ENCODE measurements around the gene MED9. TPM values are rescaled to one million over a fixed set of nuclear protein-coding genes. Genes with fewer than 3 reads are reported as not detected.

MED9 gene
- total RNA-seq, 1 donor from 2014 or later, result 15.3 TPM

- Mint-ChIP-seq H3K4me1 (no peaks in the 10 kb centered on the region), H3K27ac (no peak overlapping the region), H3K27me3 (no peaks in the 10 kb centered on the region), H3K36me3 (ENCODE audit: low read depth) (no peaks in the 10 kb centered on the region), H3K4me3 (no peak overlapping the region), H3K9me3 (no peaks in the 10 kb centered on the region)
- intact Hi-C loops (cut with micrococcal nuclease), result no loop called here
- no peak for DNase-seq
Observed at GRCh38 chr17:17506893-17507464, 30.2 kb downstream of the MED9 start.

- H3K4me1 Mint-ChIP-seq, result no peaks in the 10 kb centered on the region
- no peaks in the 10 kb centered on the region for H3K9me3 Mint-ChIP-seq
- no peak overlapping the region for H3K4me3 Mint-ChIP-seq
- intact Hi-C loops (cut with micrococcal nuclease), result no loop called here
- DNase-seq, result no peak
- H3K36me3 Mint-ChIP-seq (ENCODE audit: low read depth), result no peaks in the 10 kb centered on the region
- H3K27me3 Mint-ChIP-seq, result no peaks in the 10 kb centered on the region
- H3K27ac Mint-ChIP-seq, result no peak overlapping the region
Observed at GRCh38 chr17:17507465-17508011, 30.7 kb downstream of the MED9 start.

GRCh38 chr17:17508019-17508535 lies 31.3 kb downstream of the MED9 start:
- intact Hi-C loops (cut with micrococcal nuclease), result no loop called here
- no peak for DNase-seq
- Mint-ChIP-seq H3K27ac (no peak overlapping the region), H3K27me3 (no peaks in the 10 kb centered on the region), H3K4me3 (no peak overlapping the region), H3K4me1 (no peaks in the 10 kb centered on the region), H3K9me3 (no peaks in the 10 kb centered on the region), H3K36me3 (ENCODE audit: low read depth) (no peaks in the 10 kb centered on the region)

GRCh38 chr17:17508646-17509591 lies 32.1 kb downstream of the MED9 start:
- no peaks in the 10 kb centered on the region for H3K9me3 Mint-ChIP-seq
- no peak for DNase-seq
- no peak overlapping the region for H3K27ac Mint-ChIP-seq
- no peaks in the 10 kb centered on the region for H3K36me3 Mint-ChIP-seq (ENCODE audit: low read depth)
- no peaks in the 10 kb centered on the region for H3K4me1 Mint-ChIP-seq
- no peak overlapping the region for H3K4me3 Mint-ChIP-seq
- intact Hi-C loops (cut with micrococcal nuclease), result no loop called here
- H3K27me3 Mint-ChIP-seq, result no peaks in the 10 kb centered on the region

- Mint-ChIP-seq H3K4me3 (no peak overlapping the region), H3K27me3 (no peaks in the 10 kb centered on the region), H3K27ac (no peak overlapping the region), H3K9me3 (no peaks in the 10 kb centered on the region), H3K36me3 (ENCODE audit: low read depth) (no peaks in the 10 kb centered on the region), H3K4me1 (no peaks in the 10 kb centered on the region)
- DNase-seq, result no peak
- intact Hi-C loops (cut with micrococcal nuclease), result no loop called here
Observed at GRCh38 chr17:17509601-17510425, 33.0 kb downstream of the MED9 start.

- Mint-ChIP-seq H3K27ac (no peak overlapping the region), H3K4me1 (no peaks in the 10 kb centered on the region), H3K9me3 (no peaks in the 10 kb centered on the region), H3K4me3 (no peak overlapping the region), H3K36me3 (ENCODE audit: low read depth) (no peaks in the 10 kb centered on the region), H3K27me3 (no peaks in the 10 kb centered on the region)
- intact Hi-C loops (cut with micrococcal nuclease), result no loop called here
- DNase-seq, result no peak
Observed at GRCh38 chr17:17510456-17511292, 33.9 kb downstream of the MED9 start.

- Mint-ChIP-seq H3K27me3 (no peaks in the 10 kb centered on the region), H3K36me3 (ENCODE audit: low read depth) (no peaks in the 10 kb centered on the region), H3K4me1 (no peaks in the 10 kb centered on the region), H3K27ac (no peak overlapping the region), H3K4me3 (no peak overlapping the region), H3K9me3 (no peaks in the 10 kb centered on the region)
- no peak for DNase-seq
- intact Hi-C loops (cut with micrococcal nuclease), result no loop called here
Observed at GRCh38 chr17:17511293-17511741, 34.5 kb downstream of the MED9 start.

- H3K9me3 Mint-ChIP-seq, result no peaks in the 10 kb centered on the region
Observed at GRCh38 chr17:17511881-17512858, 35.4 kb downstream of the MED9 start.

GRCh38 chr17:17512866-17513265 lies 36.1 kb downstream of the MED9 start:
- intact Hi-C loops (cut with micrococcal nuclease), result no loop called here
- no peak overlapping the region for H3K27ac Mint-ChIP-seq
- DNase-seq, result no peak
- no peaks in the 10 kb centered on the region for H3K4me1 Mint-ChIP-seq
- no peaks in the 10 kb centered on the region for H3K27me3 Mint-ChIP-seq
- no peaks in the 10 kb centered on the region for H3K9me3 Mint-ChIP-seq
- no peak overlapping the region for H3K4me3 Mint-ChIP-seq
- no peaks in the 10 kb centered on the region for H3K36me3 Mint-ChIP-seq (ENCODE audit: low read depth)

More at GRCh38 chr17:17511881-17512858, 35.4 kb downstream of the MED9 start:
- H3K27me3 Mint-ChIP-seq, result no peaks in the 10 kb centered on the region
- no peaks in the 10 kb centered on the region for H3K36me3 Mint-ChIP-seq (ENCODE audit: low read depth)
- no peak for DNase-seq
- H3K4me3 Mint-ChIP-seq, result no peak overlapping the region
- no peak overlapping the region for H3K27ac Mint-ChIP-seq
- intact Hi-C loops (cut with micrococcal nuclease), result no loop called here
- no peaks in the 10 kb centered on the region for H3K4me1 Mint-ChIP-seq

GRCh38 chr17:17513626-17514025 lies 36.8 kb downstream of the MED9 start:
- Mint-ChIP-seq H3K9me3 (no peaks in the 10 kb centered on the region), H3K27me3 (no peaks in the 10 kb centered on the region), H3K36me3 (ENCODE audit: low read depth) (no peaks in the 10 kb centered on the region), H3K4me3 (no peak overlapping the region), H3K4me1 (no peaks in the 10 kb centered on the region), H3K27ac (no peak overlapping the region)
- intact Hi-C loops (cut with micrococcal nuclease), result no loop called here
- no peak for DNase-seq

- no peaks in the 10 kb centered on the region for H3K36me3 Mint-ChIP-seq (ENCODE audit: low read depth)
- H3K9me3 Mint-ChIP-seq, result no peaks in the 10 kb centered on the region
- H3K4me3 Mint-ChIP-seq, result no peak overlapping the region
- H3K27ac Mint-ChIP-seq, result no peak overlapping the region
- H3K4me1 Mint-ChIP-seq, result no peaks in the 10 kb centered on the region
- no peaks in the 10 kb centered on the region for H3K27me3 Mint-ChIP-seq
- intact Hi-C loops (cut with micrococcal nuclease), result no loop called here
- no peak for DNase-seq
Observed at GRCh38 chr17:17514361-17514992, 37.7 kb downstream of the MED9 start.
